Endothelial cell of umbilical vein (primary cell): ENCODE measurements around the gene PLSCR1. TPM values are rescaled to one million over a fixed set of nuclear protein-coding genes. Genes with fewer than 3 reads are reported as not detected.

Experiments
- BruUV-seq: library from RNA; stranded (reverse); fragments of 400-500 nt; replicated peaks from 2 replicates; lab custom pipeline; 2021; lab: Mats Ljungman, UMichigan
- CTCF ChIA-PET: fragments of 300-600, 350-600 bp; sonication (Branson Sonifier 250); formaldehyde crosslinking; loops from one replicate; lab custom pipeline; 2021; ENCODE audit warnings: antibody characterized with exemption, inconsistent platforms; lab: Charles Lee
- POLR2A ChIA-PET: fragments of 300-600, 350-600 bp; sonication (Branson Sonifier 250); formaldehyde crosslinking; loops from one replicate; lab custom pipeline; 2021; ENCODE audit warnings: antibody characterized with exemption, inconsistent platforms; lab: Charles Lee
- DNase-seq: peaks from one replicate; pipeline ENCODE4 v3.0.0-alpha.2; 2011; ENCODE audit warnings: low read depth, low spot score
- FAIRE-seq: peaks from 2 replicates; lab custom pipeline; 2011; peaks lifted over from hg19 to GRCh38; lab: Jason Lieb, UNC
- H2AFZ ChIP-seq: 2 replicates; pipeline ENCODE4 v1.6.0; 2012; ENCODE audit warnings: low read depth, low read length, control low read depth, inconsistent platforms
- H3K27ac ChIP-seq: 2 replicates; pipeline ENCODE4 v1.5.1; 2011; ENCODE audit warnings: low read depth, mild to moderate bottlenecking, control low read depth, low read length, moderate library complexity; ENCODE audit not compliant: insufficient read depth
- H3K27me3 ChIP-seq, 2 experiments: 2 replicates each; pipeline versions ENCODE4 v1.6.0 to v1.6.1; 2011; ENCODE audit warnings: low read length in 2 of 2, mixed read lengths in 1 of 2; ENCODE audit not compliant: control insufficient read depth in 2 of 2, insufficient read depth in 2 of 2
- H3K36me3 ChIP-seq, 2 experiments: 2 replicates in 1 of 2; 3 replicates in 1 of 2; pipeline ENCODE4 v1.5.1; 2011; ENCODE audit warnings: low read length in 2 of 2, mild to moderate bottlenecking in 1 of 2, moderate library complexity in 1 of 2; ENCODE audit not compliant: control insufficient read depth in 2 of 2, insufficient read depth in 2 of 2; ENCODE audit errors: extremely low read depth in 1 of 2
- H3K4me1 ChIP-seq: 3 replicates; pipeline ENCODE4 v1.5.1; 2011; ENCODE audit warnings: mild to moderate bottlenecking, low read length; ENCODE audit not compliant: control insufficient read depth, insufficient read depth; ENCODE audit errors: extremely low read depth
- H3K4me2 ChIP-seq: 2 replicates; pipeline ENCODE4 v1.6.1; 2011; ENCODE audit warnings: low read length, control low read depth, mixed read lengths; ENCODE audit not compliant: insufficient read depth
- H3K4me3 ChIP-seq, 3 experiments: fragments of 200-600 bp in 1 of 3; sonication (generic), shearing (Covaris generic) in 1 of 3; replicated peaks in 1 of 3; 2 replicates each; pipeline ENCODE4 v1.5.1; 2011 to 2016; ENCODE audit warnings: control low read depth in 3 of 3, low read length in 3 of 3, mild to moderate bottlenecking in 2 of 3, inconsistent platforms in 1 of 3, low read depth in 1 of 3, moderate library complexity in 1 of 3; ENCODE audit not compliant: insufficient read depth in 1 of 3
- H3K79me2 ChIP-seq: 2 replicates; pipeline ENCODE4 v1.6.0; 2012; ENCODE audit warnings: low read length, inconsistent platforms; ENCODE audit not compliant: control insufficient read depth, insufficient read depth
- H3K9ac ChIP-seq: replicated peaks from 2 replicates; pipeline ENCODE3; 2011; ENCODE audit warnings: low read length, control low read depth; ENCODE audit not compliant: insufficient read depth; ENCODE audit errors: extremely low read depth
- H3K9me1 ChIP-seq: replicated peaks from 3 replicates; pipeline ENCODE4 v1.6.0; 2011; ENCODE audit warnings: mild to moderate bottlenecking, low read length; ENCODE audit not compliant: control insufficient read depth, insufficient read depth; ENCODE audit errors: extremely low read depth
- H3K9me3 ChIP-seq: replicated peaks from 2 replicates; pipeline ENCODE4 v1.5.1; 2012; ENCODE audit warnings: low read length, inconsistent platforms; ENCODE audit not compliant: control insufficient read depth, insufficient read depth
- H4K20me1 ChIP-seq: replicated peaks from 2 replicates; pipeline ENCODE3; 2011; ENCODE audit warnings: mild to moderate bottlenecking, low read length; ENCODE audit not compliant: control insufficient read depth, insufficient read depth; ENCODE audit errors: extremely low read depth
- EZH2 ChIP-seq: IDR thresholded peaks from 2 replicates; pipeline ENCODE4 v1.6.1; 2012; ENCODE audit warnings: borderline replicate concordance, low read depth, mild to moderate bottlenecking, moderate library complexity, low read length, inconsistent platforms; ENCODE audit not compliant: severe bottlenecking
- FOS ChIP-seq: IDR thresholded peaks from 2 replicates; pipeline ENCODE4 v1.6.1; 2011; ENCODE audit warnings: mild to moderate bottlenecking, low read length, moderate library complexity, borderline replicate concordance; ENCODE audit not compliant: insufficient read depth
- GATA2 ChIP-seq: IDR thresholded peaks from 2 replicates; pipeline ENCODE4 v1.7.0; 2011; ENCODE audit warnings: low read depth, mild to moderate bottlenecking, moderate library complexity, mixed read lengths, low read length; ENCODE audit not compliant: insufficient read length, insufficient read depth
- JUN ChIP-seq: IDR thresholded peaks from 2 replicates; pipeline ENCODE4 v1.6.1; 2011; ENCODE audit warnings: borderline replicate concordance, low read depth; ENCODE audit not compliant: insufficient read length, insufficient read depth
- MYC ChIP-seq: IDR thresholded peaks from one replicate; pipeline ENCODE4 v1.6.1; 2011; ENCODE audit warnings: mild to moderate bottlenecking, low read depth, low read length
- POLR2A ChIP-seq: IDR thresholded peaks from 2 replicates; pipeline ENCODE4 v1.6.1; 2012; ENCODE audit warnings: low read depth, mild to moderate bottlenecking, control low read depth, low read length
- POLR2AphosphoS5 ChIP-seq: IDR thresholded peaks from 2 replicates; pipeline ENCODE4 v1.6.1; 2012; ENCODE audit warnings: low read depth, mild to moderate bottlenecking, control low read depth, low read length, moderate library complexity; ENCODE audit not compliant: insufficient read depth
- dilution Hi-C: fragments of 300-500 bp; cut with MboI; formaldehyde crosslinking; loops from one replicate; pipeline ENCODE4 v1.15.0; 2019; ENCODE audit warnings: low sequenced_read_pairs; ENCODE audit not compliant: extremely low pct_ligation_motif_present
- intact Hi-C: fragments of 100-400 bp; cut with micrococcal nuclease; formaldehyde crosslinking; loops from one replicate; pipeline ENCODE4 v1.10.0; 2022
- polyA plus RNA-seq, 4 experiments: library from polyadenylated mRNA; depleted of rRNA in 3 of 4; stranded (reverse) in 3 of 4; unstranded in 1 of 4; fragments of >200 nt; gene quantifications; 2 replicates each; pipeline versions ENCODE4 v1.2.1 to v1.2.3, GENCODE V29; 2011 to 2012; ENCODE audit warnings: missing spikeins in 1 of 4
- total RNA-seq: library from RNA; stranded (reverse); gene quantifications from 2 replicates; pipeline ENCODE4 v1.2.3, GENCODE V29; 2021
- TF ChIP-seq, protein P1 (sequence below), 2 donors: IDR thresholded peaks; 1 replicate in 1 of 2; 2 replicates in 1 of 2; pipeline ENCODE4 v1.5.1; 2011; ENCODE audit warnings: low read length in 2 of 2, mild to moderate bottlenecking in 2 of 2, moderate library complexity in 2 of 2, control low read depth in 1 of 2, inconsistent platforms in 1 of 2, low read depth in 1 of 2; ENCODE audit not compliant: insufficient read depth in 1 of 2; ENCODE audit errors: extremely low read depth in 1 of 2
- TF ChIP-seq, protein P2 (sequence below): IDR thresholded peaks from 2 replicates; pipeline ENCODE4 v1.6.1; 2011; ENCODE audit not compliant: insufficient read depth, insufficient read length

Gene PLSCR1
- total and polyA plus RNA-seq, 2 donors (not counting 3 experiments of a cell fraction or from before 2014, with no cell fraction given) = 53.2 to 78.7 TPM

DNA sequence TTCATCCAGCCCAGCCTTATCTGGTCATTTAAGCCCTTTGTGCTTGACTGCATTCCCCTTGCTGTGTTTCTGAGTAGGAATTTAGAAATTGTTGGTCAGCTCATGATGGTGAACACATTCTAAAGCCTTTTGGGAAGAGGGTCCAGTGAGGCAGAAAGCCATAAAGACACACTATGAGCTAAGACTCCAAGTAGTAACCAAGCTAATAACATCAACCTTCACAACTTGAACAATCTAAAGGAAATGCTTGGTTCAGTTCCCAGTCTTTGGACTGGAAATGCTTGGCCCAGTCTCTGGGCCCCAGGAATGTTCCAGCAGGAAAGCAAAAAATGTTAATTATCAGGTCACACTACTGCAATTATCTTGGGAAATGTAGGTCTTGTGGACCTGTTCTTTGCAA lies 7.7 kb downstream of the PLSCR1 start:
- H2AFZ ChIP-seq = no peak overlapping the region
- H3K27ac ChIP-seq = no peak overlapping the region
- peaks cover 0 to 5% of the 10 kb centered on the region in 2 experiments for H3K36me3 ChIP-seq
- H3K9me3 ChIP-seq = no peaks in the 10 kb centered on the region
- FAIRE-seq (no peak), DNase-seq (peak; percentile 54)
- H3K9ac ChIP-seq = no peak overlapping the region
- ChIA-PET POLR2A (no interaction called here), CTCF (no interaction called here)
- no peak overlapping the region for H3K4me2 ChIP-seq
- BruUV-seq = no TSS peak
- peaks cover 4% of the 10 kb centered on the region for H3K4me1 ChIP-seq
- intact Hi-C loops = no loop called here
- no peak overlapping the region for H3K4me3 ChIP-seq
- dilution Hi-C loops = no loop called here
- H4K20me1 ChIP-seq = no peaks in the 10 kb centered on the region
- peaks cover 23% of the 10 kb centered on the region for H3K79me2 ChIP-seq
- no peaks in the 10 kb centered on the region for H3K27me3 ChIP-seq
- TF ChIP-seq, protein P1, sequence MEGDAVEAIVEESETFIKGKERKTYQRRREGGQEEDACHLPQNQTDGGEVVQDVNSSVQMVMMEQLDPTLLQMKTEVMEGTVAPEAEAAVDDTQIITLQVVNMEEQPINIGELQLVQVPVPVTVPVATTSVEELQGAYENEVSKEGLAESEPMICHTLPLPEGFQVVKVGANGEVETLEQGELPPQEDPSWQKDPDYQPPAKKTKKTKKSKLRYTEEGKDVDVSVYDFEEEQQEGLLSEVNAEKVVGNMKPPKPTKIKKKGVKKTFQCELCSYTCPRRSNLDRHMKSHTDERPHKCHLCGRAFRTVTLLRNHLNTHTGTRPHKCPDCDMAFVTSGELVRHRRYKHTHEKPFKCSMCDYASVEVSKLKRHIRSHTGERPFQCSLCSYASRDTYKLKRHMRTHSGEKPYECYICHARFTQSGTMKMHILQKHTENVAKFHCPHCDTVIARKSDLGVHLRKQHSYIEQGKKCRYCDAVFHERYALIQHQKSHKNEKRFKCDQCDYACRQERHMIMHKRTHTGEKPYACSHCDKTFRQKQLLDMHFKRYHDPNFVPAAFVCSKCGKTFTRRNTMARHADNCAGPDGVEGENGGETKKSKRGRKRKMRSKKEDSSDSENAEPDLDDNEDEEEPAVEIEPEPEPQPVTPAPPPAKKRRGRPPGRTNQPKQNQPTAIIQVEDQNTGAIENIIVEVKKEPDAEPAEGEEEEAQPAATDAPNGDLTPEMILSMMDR (IDR thresholded peaks at IDR 0.05; ENCODE audit: extremely low read depth in 1 of 2, insufficient read depth in 1 of 2, low read depth in 1 of 2, low read length in 2 of 2) = no peak
- TF ChIP-seq JUN (no peak), EZH2 (no peak), FOS (no peak), MYC (no peak), GATA2 (no peak), POLR2AphosphoS5 (no peak), POLR2A (no peak)
- TF ChIP-seq, protein P2, sequence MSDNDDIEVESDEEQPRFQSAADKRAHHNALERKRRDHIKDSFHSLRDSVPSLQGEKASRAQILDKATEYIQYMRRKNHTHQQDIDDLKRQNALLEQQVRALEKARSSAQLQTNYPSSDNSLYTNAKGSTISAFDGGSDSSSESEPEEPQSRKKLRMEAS = no peak
- no peaks in the 10 kb centered on the region for H3K9me1 ChIP-seq
